ENCODE results near the gene IL19.

- no peak for TF ChIP-seq TAF1 (IDR thresholded peaks at IDR 0.05; ENCODE audit: low read depth, low read length)
- no peak for TF ChIP-seq POLR2AphosphoS5 (IDR thresholded peaks at IDR 0.05; ENCODE audit: low read depth, low read length)
- no peak for TF ChIP-seq POLR2A (IDR thresholded peaks at IDR 0.05; ENCODE audit: low read depth, low read length)
- TF ChIP-seq PAX5 (IDR thresholded peaks at IDR 0.05; ENCODE audit: insufficient read depth, low read length, severe bottlenecking) = no peak
- TF ChIP-seq POU2F2 (IDR thresholded peaks at IDR 0.05; ENCODE audit: low read depth, low read length) = no peak
Measured at GRCh38 chr1:206829875-206830274, 59.3 kb downstream of the IL19 start.
